Measurements from ENCODE around the gene LENEP.

- no peak for TF ChIP-seq POLR2A (IDR thresholded peaks at IDR 0.05; ENCODE audit: control extremely low read depth in 1 of 2, low read depth in 2 of 2, low read length in 2 of 2)
- TF ChIP-seq CTCF (IDR thresholded peaks at IDR 0.05; ENCODE audit: control extremely low read depth in 1 of 3, insufficient read depth in 1 of 3, low read depth in 1 of 3, low read length in 3 of 3): no peak
- TF ChIP-seq SUZ12 (IDR thresholded peaks at IDR 0.05; ENCODE audit: low read length): no peak
- no peak for TF ChIP-seq CBX5 (IDR thresholded peaks at IDR 0.05; ENCODE audit: low read depth, low read length)
- TF ChIP-seq EP300 (IDR thresholded peaks at IDR 0.05; ENCODE audit: borderline replicate concordance in 1 of 2, low read depth in 2 of 2, low read length in 2 of 2): no peak
- no peak for TF ChIP-seq YY1 (IDR thresholded peaks at IDR 0.05; ENCODE audit: low read depth, low read length)
- no peak for TF ChIP-seq KDM1A (IDR thresholded peaks at IDR 0.05; ENCODE audit: borderline replicate concordance, low read length)
- no peak for TF ChIP-seq TAF7 (optimal IDR thresholded peaks at IDR 0.05; ENCODE audit: borderline replicate concordance, low read depth, low read length)
Observed at GRCh38 chr1:155004352-155005075, 11.1 kb downstream of the LENEP start.
